ENCODE data around the gene OR10G3.

The OR10G3 gene

DNA sequence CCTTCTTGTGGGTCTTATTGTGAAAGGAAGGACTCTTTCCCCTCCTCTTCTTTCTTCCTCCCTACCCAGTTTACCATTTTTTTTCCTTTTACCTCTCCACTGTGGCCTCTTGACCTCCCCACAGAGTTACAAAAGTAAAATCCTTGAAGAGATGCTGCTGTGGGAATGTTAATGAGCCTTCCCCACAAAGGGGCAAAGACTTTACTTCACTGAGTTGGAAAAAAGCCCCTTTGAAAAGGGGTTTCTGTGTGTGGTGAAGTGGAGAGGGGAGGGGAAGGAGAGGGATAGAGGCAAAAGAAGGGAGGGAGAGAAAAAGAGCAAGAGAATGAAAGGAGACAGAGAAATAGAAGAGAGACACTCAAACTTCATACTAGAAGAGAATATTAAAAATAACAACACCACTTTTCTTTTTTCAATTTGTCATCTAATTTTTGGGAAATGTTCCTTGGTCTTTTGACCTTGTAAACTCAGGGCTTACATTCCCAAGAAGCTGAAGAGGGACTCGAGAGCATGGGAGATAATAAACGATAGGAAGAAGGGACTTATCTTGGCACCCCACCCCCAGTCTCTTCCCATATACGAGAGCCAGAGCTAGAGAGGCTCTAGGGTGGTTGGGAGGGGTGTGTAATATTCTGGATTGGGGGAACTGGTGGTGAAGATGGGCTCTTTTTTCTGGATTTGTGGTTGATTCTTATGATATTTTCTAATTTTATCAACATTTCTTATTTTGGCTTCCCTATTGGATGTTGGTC lies 40.5 kb downstream of the OR10G3 start:
- Histone ChIP-seq H3K4me1 (ENCODE audit: low read length) (no peaks in the 10 kb centered on the region), H3K27me3 (replicated peaks; ENCODE audit: insufficient read depth, low read length) (no peaks in the 10 kb centered on the region), H3F3A (ENCODE audit: insufficient read depth, low read length) (no peaks in the 10 kb centered on the region), H4K20me1 (ENCODE audit: insufficient read depth, low read length) (no peaks in the 10 kb centered on the region), H3K79me2 (ENCODE audit: low read length) (no peaks in the 10 kb centered on the region), H3K36me3 (replicated peaks; ENCODE audit: insufficient read depth, low read length) (no peaks in the 10 kb centered on the region), H3K4me3 (ENCODE audit: low read length) (no peak overlapping the region), H3K9me3 (replicated peaks; ENCODE audit: insufficient read depth, low read length) (no peaks in the 10 kb centered on the region), H3K4me2 (ENCODE audit: low read depth, low read length) (no peak overlapping the region), H3K27ac (ENCODE audit: low read length) (no peak overlapping the region), H2AFZ (ENCODE audit: low read length) (no peak overlapping the region), H3K9ac (ENCODE audit: low read length) (no peak overlapping the region), H3K9me2 (replicated peaks; ENCODE audit: insufficient read depth, low read length) (no peaks in the 10 kb centered on the region)
- no peak for DNase-seq
- TF ChIP-seq EZH2 (optimal IDR thresholded peaks at IDR 0.05; ENCODE audit: low read depth, low read length) (no peak), EZH2phosphoT487 (IDR thresholded peaks at IDR 0.05; ENCODE audit: low read length) (no peak)
- TF ChIP-seq, protein P1, sequence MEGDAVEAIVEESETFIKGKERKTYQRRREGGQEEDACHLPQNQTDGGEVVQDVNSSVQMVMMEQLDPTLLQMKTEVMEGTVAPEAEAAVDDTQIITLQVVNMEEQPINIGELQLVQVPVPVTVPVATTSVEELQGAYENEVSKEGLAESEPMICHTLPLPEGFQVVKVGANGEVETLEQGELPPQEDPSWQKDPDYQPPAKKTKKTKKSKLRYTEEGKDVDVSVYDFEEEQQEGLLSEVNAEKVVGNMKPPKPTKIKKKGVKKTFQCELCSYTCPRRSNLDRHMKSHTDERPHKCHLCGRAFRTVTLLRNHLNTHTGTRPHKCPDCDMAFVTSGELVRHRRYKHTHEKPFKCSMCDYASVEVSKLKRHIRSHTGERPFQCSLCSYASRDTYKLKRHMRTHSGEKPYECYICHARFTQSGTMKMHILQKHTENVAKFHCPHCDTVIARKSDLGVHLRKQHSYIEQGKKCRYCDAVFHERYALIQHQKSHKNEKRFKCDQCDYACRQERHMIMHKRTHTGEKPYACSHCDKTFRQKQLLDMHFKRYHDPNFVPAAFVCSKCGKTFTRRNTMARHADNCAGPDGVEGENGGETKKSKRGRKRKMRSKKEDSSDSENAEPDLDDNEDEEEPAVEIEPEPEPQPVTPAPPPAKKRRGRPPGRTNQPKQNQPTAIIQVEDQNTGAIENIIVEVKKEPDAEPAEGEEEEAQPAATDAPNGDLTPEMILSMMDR (IDR thresholded peaks at IDR 0.05; ENCODE audit: low read length) = no peak

DNA sequence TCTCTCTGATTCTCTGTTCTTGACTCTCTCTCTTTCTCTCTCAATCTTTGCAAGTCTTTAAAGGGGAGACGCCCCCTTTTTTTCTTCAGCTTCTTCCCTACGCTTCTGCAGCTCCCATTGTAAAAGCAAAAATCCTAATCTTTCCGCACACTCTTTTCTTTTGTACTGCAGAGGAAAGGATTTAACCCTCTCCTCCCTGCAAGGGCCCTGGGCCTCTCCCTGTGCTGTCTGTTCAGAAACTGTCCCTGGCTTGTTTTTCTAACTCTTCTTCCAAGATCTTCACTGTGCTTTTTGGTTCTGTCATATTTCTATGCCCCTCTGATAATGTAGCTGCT lies 42.8 kb downstream of the OR10G3 start:
- Histone ChIP-seq H3K4me1 (ENCODE audit: low read length) (no peaks in the 10 kb centered on the region), H3K4me3 (ENCODE audit: low read length) (no peak overlapping the region), H3K4me2 (ENCODE audit: low read depth, low read length) (no peak overlapping the region), H4K20me1 (ENCODE audit: insufficient read depth, low read length) (no peaks in the 10 kb centered on the region), H3K9ac (ENCODE audit: low read length) (no peak overlapping the region), H3K9me3 (replicated peaks; ENCODE audit: insufficient read depth, low read length) (no peaks in the 10 kb centered on the region), H3K9me2 (replicated peaks; ENCODE audit: insufficient read depth, low read length) (no peaks in the 10 kb centered on the region), H3K36me3 (replicated peaks; ENCODE audit: insufficient read depth, low read length) (no peaks in the 10 kb centered on the region), H3K79me2 (ENCODE audit: low read length) (no peaks in the 10 kb centered on the region), H3F3A (ENCODE audit: insufficient read depth, low read length) (no peaks in the 10 kb centered on the region), H2AFZ (ENCODE audit: low read length) (no peak overlapping the region), H3K27me3 (replicated peaks; ENCODE audit: insufficient read depth, low read length) (no peaks in the 10 kb centered on the region), H3K27ac (ENCODE audit: low read length) (no peak overlapping the region)
- DNase-seq = no peak
- TF ChIP-seq, protein P1 (IDR thresholded peaks at IDR 0.05; ENCODE audit: low read length) = no peak
- TF ChIP-seq EZH2phosphoT487 (IDR thresholded peaks at IDR 0.05; ENCODE audit: low read length) = no peak
- TF ChIP-seq EZH2 (optimal IDR thresholded peaks at IDR 0.05; ENCODE audit: low read depth, low read length) = no peak

DNA sequence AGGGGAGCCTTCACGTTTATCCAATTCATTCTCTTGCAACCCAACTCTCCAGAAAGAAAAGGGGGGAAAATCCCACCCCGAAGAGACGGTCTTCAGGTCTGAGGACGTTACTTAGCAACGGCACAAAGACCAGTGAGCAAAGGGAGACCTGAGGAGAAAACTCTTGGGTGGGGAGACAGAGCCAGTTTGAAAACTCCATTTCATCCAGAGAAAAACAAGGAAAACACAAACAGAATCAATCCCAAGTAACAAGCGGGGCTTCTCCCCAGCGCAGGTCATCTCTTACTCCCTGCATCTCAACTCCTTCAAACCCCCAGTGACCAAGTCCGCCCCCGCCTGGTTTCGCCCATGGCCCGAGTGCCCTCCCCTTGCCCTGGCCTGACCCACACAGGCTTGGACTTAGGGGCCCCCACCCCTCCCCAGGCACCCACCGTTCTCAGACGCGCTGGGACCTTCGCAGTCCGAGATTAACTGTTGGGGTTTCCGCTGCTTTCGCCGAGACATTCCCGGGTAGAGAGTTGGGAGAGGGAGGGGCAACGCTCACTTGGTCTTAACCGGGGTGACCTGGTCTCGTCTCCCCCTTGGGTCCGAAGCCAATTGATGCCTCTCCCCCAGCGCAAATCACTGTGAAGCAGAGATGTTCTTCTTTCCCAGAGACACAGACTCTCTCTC lies 43.3 kb downstream of the OR10G3 start:
- Histone ChIP-seq H3K4me1 (ENCODE audit: low read length) (no peaks in the 10 kb centered on the region), H2AFZ (ENCODE audit: low read length) (no peak overlapping the region), H3F3A (ENCODE audit: insufficient read depth, low read length) (no peaks in the 10 kb centered on the region), H3K27me3 (replicated peaks; ENCODE audit: insufficient read depth, low read length) (no peaks in the 10 kb centered on the region), H3K9me3 (replicated peaks; ENCODE audit: insufficient read depth, low read length) (no peaks in the 10 kb centered on the region), H3K27ac (ENCODE audit: low read length) (no peak overlapping the region), H3K36me3 (replicated peaks; ENCODE audit: insufficient read depth, low read length) (no peaks in the 10 kb centered on the region), H3K4me3 (ENCODE audit: low read length) (no peak overlapping the region), H3K9me2 (replicated peaks; ENCODE audit: insufficient read depth, low read length) (no peaks in the 10 kb centered on the region), H4K20me1 (ENCODE audit: insufficient read depth, low read length) (no peaks in the 10 kb centered on the region), H3K79me2 (ENCODE audit: low read length) (no peaks in the 10 kb centered on the region), H3K4me2 (ENCODE audit: low read depth, low read length) (no peak overlapping the region), H3K9ac (ENCODE audit: low read length) (no peak overlapping the region)
- no peak for DNase-seq
- TF ChIP-seq EZH2phosphoT487 (IDR thresholded peaks at IDR 0.05; ENCODE audit: low read length) (no peak), EZH2 (optimal IDR thresholded peaks at IDR 0.05; ENCODE audit: low read depth, low read length) (no peak)
- TF ChIP-seq, protein P1 (IDR thresholded peaks at IDR 0.05; ENCODE audit: low read length) = no peak

All from MM.1S (cell line).